Transverse colon (tissue), 4 donors: ENCODE results near the gene POLR3G. TPM values are rescaled to one million over a fixed set of nuclear protein-coding genes. Genes with fewer than 3 reads are reported as not detected.

Experiments used
- DNase-seq: peaks from one replicate; pipeline ENCODE4 v3.0.0-alpha.2; 2019
- H3K27ac ChIP-seq, 4 donors: fragments of 200-600 bp; sonication (generic); 2 replicates each; pipeline ENCODE4 v1.5.1; 2016 to 2018; ENCODE audit warnings: inconsistent platforms in 4 of 4
- H3K27me3 ChIP-seq: fragments of 200-600 bp; sonication (generic); 2 replicates; pipeline ENCODE4 v1.5.1; 2017; ENCODE audit warnings: inconsistent platforms
- H3K36me3 ChIP-seq, 4 donors: fragments of 200-600 bp; sonication (generic); 2 replicates each; pipeline ENCODE4 v1.5.1; 2017 to 2019; ENCODE audit warnings: inconsistent platforms in 4 of 4
- H3K4me1 ChIP-seq, 4 donors: fragments of 200-600 bp; sonication (generic); 2 replicates each; pipeline ENCODE4 v1.5.1; 2017 to 2020; ENCODE audit warnings: inconsistent platforms in 4 of 4
- H3K4me3 ChIP-seq, 4 donors: fragments of 200-600 bp; sonication (generic); 1 replicate in 1 of 4; 2 replicates in 3 of 4; pipeline versions ENCODE4 v1.5.1 to v1.6.1; 2017 to 2019; ENCODE audit warnings: inconsistent platforms in 4 of 4
- H3K9me3 ChIP-seq, 2 donors: fragments of 200-600 bp; sonication (generic); 2 replicates each; pipeline ENCODE4 v1.5.1; 2017 to 2019; ENCODE audit warnings: inconsistent platforms in 2 of 2
- CTCF ChIP-seq, 5 experiments: fragments of 200-600 bp in 3 of 5; fragments of 450-650 bp in 2 of 5; sonication (generic) in 3 of 5; IDR thresholded peaks; 1 replicate in 2 of 5; 2 replicates in 3 of 5; pipeline ENCODE4 v1.5.1; 2016 to 2017; ENCODE audit warnings: antibody characterized with exemption in 5 of 5, inconsistent platforms in 3 of 5, mild to moderate bottlenecking in 2 of 5, moderate library complexity in 1 of 5
- EP300 ChIP-seq: sonication (generic); formaldehyde crosslinking; IDR thresholded peaks from one replicate; pipeline ENCODE4 v1.6.1; 2017; ENCODE audit warnings: antibody characterized with exemption, low read depth
- POLR2A ChIP-seq: fragments of 450-650 bp; IDR thresholded peaks from one replicate; pipeline ENCODE4 v1.6.1; 2016; ENCODE audit warnings: antibody characterized with exemption, mild to moderate bottlenecking, moderate library complexity
- POLR2AphosphoS5 ChIP-seq, 3 donors: sonication (generic); formaldehyde crosslinking; IDR thresholded peaks; one replicate each; pipeline ENCODE4 v1.6.1; 2016; ENCODE audit warnings: antibody characterized with exemption in 3 of 3
- WGBS, 2 donors: methylation state at CpG; one replicate each; pipeline ENCODE4 v1.1.5; 2018; ENCODE audit warnings: low coverage in 1 of 2; 5-methylcytosine and 5-hydroxymethylcytosine counted together
- in situ Hi-C, 4 donors: fragments of 200-750 bp; cut with MboI; loops; one replicate each; pipeline versions ENCODE4 v1.15.0 to v1.15.1; 2017; ENCODE audit warnings: low sequenced_read_pairs in 3 of 4, low pct_ligation_motif_present in 1 of 4, low pct_unique_long_range_greater_than_20kb in 1 of 4
- intact Hi-C: fragments of 100-400 bp; cut with DNase I; formaldehyde crosslinking; loops from one replicate; pipeline ENCODE4 v1.15.1; 2023; ENCODE audit warnings: low total_unique reads
- total RNA-seq, 4 donors: library from RNA; depleted of rRNA; stranded (reverse); fragments of >200 nt; gene quantifications; one replicate each; pipeline ENCODE4 v1.1.0, GENCODE V29; 2016

POLR3G gene
- total RNA-seq, 4 donors from 2014 or later, result 1.1 to 6.7 (median 2.5) TPM; not detected in 1

- peak overlapping the region; percentile 75 to 89 (median 81) for H3K4me3 ChIP-seq
- no peaks in the 10 kb centered on the region for H3K27me3 ChIP-seq
- peak; percentile 69 for DNase-seq
- H3K4me1 ChIP-seq, result peaks cover 0 to 46% (median 33%) of the 10 kb centered on the region in 4 donors
- no peaks in the 10 kb centered on the region for H3K9me3 ChIP-seq
- no peaks in the 10 kb centered on the region for H3K36me3 ChIP-seq
- TF ChIP-seq CTCF (IDR thresholded peaks at IDR 0.05), result peak; percentile 63 to 80 (median 72)
- TF ChIP-seq EP300, result no peak
- no peak for TF ChIP-seq POLR2AphosphoS5 (IDR thresholded peaks at IDR 0.05)
- no peak for TF ChIP-seq POLR2A
- 6 to 12% methylated on average over 4 to 13 of the region's 13 CpGs for WGBS, 2 donors
- intact Hi-C loops (loop anchor here (10.0 kb wide), 1 partner anchor 95 kb away; no protein-coding TSS in a partner anchor), in situ Hi-C loops (loop anchor here in 2 of 4 donors (10.0 to 25.0 kb wide), 2 partner anchors 55 to 93 kb away; partner anchors contain the start of genes MBLAC2 (in 1 of the 2) and POLR3G (in 1 of the 2))
- peak overlapping the region; percentile 90 to 96 (median 92) for H3K27ac ChIP-seq
These were observed 55.4 kb downstream of the POLR3G start for GRCh38 chr5:90529939-90530677.

- H3K4me3 ChIP-seq, result peak overlapping the region in 1 of 4 donors; percentile 82
- H3K9me3 ChIP-seq, result no peaks in the 10 kb centered on the region
- intact Hi-C loops (loop anchor here (10.0 kb wide), 1 partner anchor 96 kb away; no protein-coding TSS in a partner anchor), in situ Hi-C loops (loop anchor here in 1 of 4 donors (25.0 kb wide), 1 partner anchor 94 kb away; no protein-coding TSS in a partner anchor)
- no peaks in the 10 kb centered on the region for H3K27me3 ChIP-seq
- H3K27ac ChIP-seq, result no peak overlapping the region
- no peak for DNase-seq
- TF ChIP-seq EP300, result no peak
- no peak for TF ChIP-seq CTCF (IDR thresholded peaks at IDR 0.05)
- no peak for TF ChIP-seq POLR2AphosphoS5 (IDR thresholded peaks at IDR 0.05)
- no peak for TF ChIP-seq POLR2A
- 51 to 54% methylated on average over 9 of the region's 9 CpGs for WGBS, 2 donors
- H3K4me1 ChIP-seq, result peaks cover 0 to 46% (median 29%) of the 10 kb centered on the region in 4 donors
- H3K36me3 ChIP-seq, result no peaks in the 10 kb centered on the region
These were observed 56.2 kb downstream of the POLR3G start for GRCh38 chr5:90530736-90531487.

- intact Hi-C loops (loop anchor here (10.0 kb wide), 1 partner anchor 99 kb away; no protein-coding TSS in a partner anchor), in situ Hi-C loops (loop anchor here in 1 of 4 donors (25.0 kb wide), 1 partner anchor 96 kb away; no protein-coding TSS in a partner anchor)
- no peaks in the 10 kb centered on the region for H3K27me3 ChIP-seq
- H3K9me3 ChIP-seq, result no peaks in the 10 kb centered on the region
- no peak overlapping the region for H3K27ac ChIP-seq
- 62 to 82% methylated on average over 3 of the region's 3 CpGs for WGBS, 2 donors
- H3K4me1 ChIP-seq, result peaks cover 0 to 19% (median 6%) of the 10 kb centered on the region in 4 donors
- no peak for DNase-seq
- TF ChIP-seq CTCF (IDR thresholded peaks at IDR 0.05) (no peak), EP300 (no peak), POLR2A (no peak), POLR2AphosphoS5 (IDR thresholded peaks at IDR 0.05) (no peak)
- no peaks in the 10 kb centered on the region for H3K36me3 ChIP-seq
- no peak overlapping the region for H3K4me3 ChIP-seq
These were observed 59.1 kb downstream of the POLR3G start for GRCh38 chr5:90533794-90534193.

DNA sequence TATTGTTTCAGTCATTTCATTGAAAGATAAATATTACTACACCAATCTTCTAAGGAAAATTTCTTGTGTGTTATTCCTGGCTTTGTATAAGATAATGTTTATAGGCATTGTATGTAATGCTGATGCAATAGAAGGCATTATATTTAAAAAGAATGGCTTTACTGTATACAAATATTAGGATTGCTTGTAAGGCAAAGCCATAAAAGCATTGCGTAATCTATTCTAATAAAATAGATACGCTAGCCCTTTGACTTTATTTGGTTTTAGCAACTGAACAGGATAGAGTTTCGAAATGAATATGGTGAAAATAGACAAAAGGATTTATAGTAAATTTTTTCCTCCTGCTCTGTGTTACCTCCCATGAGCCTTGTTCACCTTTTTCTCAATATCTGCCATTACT lies 60.3 kb downstream of the POLR3G start:
- no peak for TF ChIP-seq POLR2AphosphoS5 (IDR thresholded peaks at IDR 0.05)
- no peak for TF ChIP-seq POLR2A
- TF ChIP-seq CTCF (IDR thresholded peaks at IDR 0.05), result no peak
- TF ChIP-seq EP300, result no peak
- Histone ChIP-seq H3K36me3 (no peaks in the 10 kb centered on the region), H3K27me3 (no peaks in the 10 kb centered on the region), H3K4me1 (peaks cover 0 to 19% (median 6%) of the 10 kb centered on the region in 4 donors), H3K27ac (no peak overlapping the region), H3K9me3 (no peaks in the 10 kb centered on the region), H3K4me3 (no peak overlapping the region)
- in situ Hi-C loops, result loop anchor here in 1 of 4 donors (25.0 kb wide), 1 partner anchor 98 kb away; no protein-coding TSS in a partner anchor
- WGBS, 2 donors, result 32 to 52% methylated on average over 3 of the region's 3 CpGs
- DNase-seq, result no peak
- intact Hi-C loops, result loop anchor here (10.0 kb wide), 1 partner anchor 100 kb away; no protein-coding TSS in a partner anchor
